ENCODE measurements around the gene SHROOM2.

The SHROOM2 gene

GRCh38 chrX:9785944-9786797 lies at the start of gene SHROOM2:
Gene SHROOM2, plus strand, starts transcription at chrX:9786429. Its CDS starts 117 bp downstream, at chrX:9786546.
- H3K4me3 ChIP-seq (ENCODE audit: low read length): no peak within 1 kb of the TSS; the same call in 1 of the 2 replicates
- no peak for TF ChIP-seq ZNF274 (IDR thresholded peaks at IDR 0.05; ENCODE audit: low read depth, low read length)

GRCh38 chrX:9737363-9737762 lies 48.9 kb upstream of the SHROOM2 start:
- TF ChIP-seq ZNF274 (IDR thresholded peaks at IDR 0.05; ENCODE audit: low read depth, low read length): no peak
- no peak overlapping the region for H3K4me3 ChIP-seq (ENCODE audit: low read length)

- no peak overlapping the region for H3K4me3 ChIP-seq (ENCODE audit: low read length)
- no peak for TF ChIP-seq ZNF274 (IDR thresholded peaks at IDR 0.05; ENCODE audit: low read depth, low read length)
Measured at GRCh38 chrX:9738151-9738550, 48.1 kb upstream of the SHROOM2 start.

- H3K4me3 ChIP-seq (ENCODE audit: low read length): no peak overlapping the region
- TF ChIP-seq ZNF274 (IDR thresholded peaks at IDR 0.05; ENCODE audit: low read depth, low read length): no peak
Measured at GRCh38 chrX:9739130-9739529, 47.1 kb upstream of the SHROOM2 start.

- no peak overlapping the region for H3K4me3 ChIP-seq (ENCODE audit: low read length)
- TF ChIP-seq ZNF274 (IDR thresholded peaks at IDR 0.05; ENCODE audit: low read depth, low read length): no peak
Measured at GRCh38 chrX:9745417-9746115, 40.7 kb upstream of the SHROOM2 start.

- no peak overlapping the region for H3K4me3 ChIP-seq (ENCODE audit: low read length)
- TF ChIP-seq ZNF274 (IDR thresholded peaks at IDR 0.05; ENCODE audit: low read depth, low read length): no peak
Measured at GRCh38 chrX:9746148-9746888, 39.9 kb upstream of the SHROOM2 start.

- no peak overlapping the region for H3K4me3 ChIP-seq (ENCODE audit: low read length)
- no peak for TF ChIP-seq ZNF274 (IDR thresholded peaks at IDR 0.05; ENCODE audit: low read depth, low read length)
Measured at GRCh38 chrX:9747644-9748043, 38.6 kb upstream of the SHROOM2 start.

GRCh38 chrX:9749146-9749692 lies 37.0 kb upstream of the SHROOM2 start:
- H3K4me3 ChIP-seq (ENCODE audit: low read length): no peak overlapping the region
- no peak for TF ChIP-seq ZNF274 (IDR thresholded peaks at IDR 0.05; ENCODE audit: low read depth, low read length)

- H3K4me3 ChIP-seq (ENCODE audit: low read length): no peak overlapping the region
- TF ChIP-seq ZNF274 (IDR thresholded peaks at IDR 0.05; ENCODE audit: low read depth, low read length): no peak
Measured at GRCh38 chrX:9757366-9757765, 28.9 kb upstream of the SHROOM2 start.

- H3K4me3 ChIP-seq (ENCODE audit: low read length): no peak overlapping the region
- no peak for TF ChIP-seq ZNF274 (IDR thresholded peaks at IDR 0.05; ENCODE audit: low read depth, low read length)
Measured at GRCh38 chrX:9758021-9758638, 28.1 kb upstream of the SHROOM2 start.

GRCh38 chrX:9759337-9759736 lies 26.9 kb upstream of the SHROOM2 start:
- TF ChIP-seq ZNF274 (IDR thresholded peaks at IDR 0.05; ENCODE audit: low read depth, low read length): no peak

GRCh38 chrX:9765072-9765736 lies 21.0 kb upstream of the SHROOM2 start:
- H3K4me3 ChIP-seq (ENCODE audit: low read length): no peak overlapping the region
- TF ChIP-seq ZNF274 (IDR thresholded peaks at IDR 0.05; ENCODE audit: low read depth, low read length): no peak

More at GRCh38 chrX:9759337-9759736, 26.9 kb upstream of the SHROOM2 start:
- H3K4me3 ChIP-seq (ENCODE audit: low read length): no peak overlapping the region

- H3K4me3 ChIP-seq (ENCODE audit: low read length): no peak within 1 kb of the TSS
- TF ChIP-seq ZNF274 (IDR thresholded peaks at IDR 0.05; ENCODE audit: low read depth, low read length): no peak
Measured at GRCh38 chrX:9765737-9766097, 20.5 kb upstream of the SHROOM2 start, which contains the start of gene GPR143. Gene GPR143, minus strand, starts transcription at chrX:9765847. Its CDS starts 30 bp downstream, at chrX:9765817.
